Upper lobe of left lung (tissue), 4 donors: ENCODE data around the gene CYP19A1.

Experiments used
- EP300 ChIP-seq, 4 donors: sonication (generic); formaldehyde crosslinking; IDR thresholded peaks; one replicate each; pipeline ENCODE4 v1.5.1; 2017; ENCODE audit warnings: antibody characterized with exemption in 4 of 4, control low read depth in 2 of 4
- POLR2A ChIP-seq, 4 donors: fragments of 450-650 bp; IDR thresholded peaks; one replicate each; pipeline ENCODE4 v1.5.1; 2016 to 2017; ENCODE audit warnings: antibody characterized with exemption in 4 of 4, mild to moderate bottlenecking in 2 of 4
- POLR2AphosphoS5 ChIP-seq, 2 donors: sonication (generic); formaldehyde crosslinking; IDR thresholded peaks; one replicate each; pipeline ENCODE4 v1.5.1; 2017; ENCODE audit warnings: antibody characterized with exemption in 2 of 2
- TF ChIP-seq, protein P1 (sequence below), 6 experiments: fragments of 450-650 bp in 4 of 6; fragments of 200-600 bp in 2 of 6; sonication (generic) in 2 of 6; IDR thresholded peaks; one replicate each; pipeline ENCODE4 v1.5.1; 2016 to 2019; ENCODE audit warnings: antibody characterized with exemption in 6 of 6

DNA sequence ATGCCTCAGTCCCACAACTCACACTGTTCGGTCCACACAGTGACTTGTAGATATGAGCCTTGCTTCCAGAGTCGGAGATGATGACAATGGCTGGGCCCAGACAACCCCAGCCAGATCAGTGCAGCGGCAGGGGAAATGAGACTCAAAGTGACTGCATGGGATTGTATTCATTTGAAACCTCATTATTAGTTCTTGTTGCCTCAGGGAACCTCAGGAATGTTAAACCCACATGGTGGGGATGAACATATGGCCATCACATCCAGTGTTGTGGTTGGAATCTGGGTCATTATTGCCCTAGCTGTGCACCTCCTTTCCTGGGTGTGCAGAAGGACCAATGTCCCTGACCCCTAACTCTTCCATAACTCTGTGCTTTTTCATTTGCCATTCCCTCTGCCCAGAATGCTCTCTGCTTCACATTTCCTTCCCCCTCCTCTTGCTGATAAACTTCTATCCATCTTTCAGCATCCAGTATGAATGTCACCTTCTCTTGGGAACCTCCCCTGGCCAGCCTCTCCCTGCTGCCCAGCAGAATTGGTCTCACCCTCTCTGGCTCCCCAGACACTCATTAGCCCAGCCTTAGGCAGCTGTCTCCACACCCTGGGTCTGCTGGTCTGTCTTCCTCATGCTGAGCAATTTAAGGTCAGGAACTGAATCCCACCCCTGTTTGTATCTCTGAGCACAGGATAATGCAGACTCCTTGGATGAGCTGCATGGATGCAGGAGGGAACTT is 176.7 kb downstream of the CYP19A1 start:
- TF ChIP-seq POLR2A (IDR thresholded peaks at IDR 0.05) (no peak), POLR2AphosphoS5 (IDR thresholded peaks at IDR 0.05) (no peak), EP300 (IDR thresholded peaks at IDR 0.05) (no peak)
- TF ChIP-seq, protein P1, sequence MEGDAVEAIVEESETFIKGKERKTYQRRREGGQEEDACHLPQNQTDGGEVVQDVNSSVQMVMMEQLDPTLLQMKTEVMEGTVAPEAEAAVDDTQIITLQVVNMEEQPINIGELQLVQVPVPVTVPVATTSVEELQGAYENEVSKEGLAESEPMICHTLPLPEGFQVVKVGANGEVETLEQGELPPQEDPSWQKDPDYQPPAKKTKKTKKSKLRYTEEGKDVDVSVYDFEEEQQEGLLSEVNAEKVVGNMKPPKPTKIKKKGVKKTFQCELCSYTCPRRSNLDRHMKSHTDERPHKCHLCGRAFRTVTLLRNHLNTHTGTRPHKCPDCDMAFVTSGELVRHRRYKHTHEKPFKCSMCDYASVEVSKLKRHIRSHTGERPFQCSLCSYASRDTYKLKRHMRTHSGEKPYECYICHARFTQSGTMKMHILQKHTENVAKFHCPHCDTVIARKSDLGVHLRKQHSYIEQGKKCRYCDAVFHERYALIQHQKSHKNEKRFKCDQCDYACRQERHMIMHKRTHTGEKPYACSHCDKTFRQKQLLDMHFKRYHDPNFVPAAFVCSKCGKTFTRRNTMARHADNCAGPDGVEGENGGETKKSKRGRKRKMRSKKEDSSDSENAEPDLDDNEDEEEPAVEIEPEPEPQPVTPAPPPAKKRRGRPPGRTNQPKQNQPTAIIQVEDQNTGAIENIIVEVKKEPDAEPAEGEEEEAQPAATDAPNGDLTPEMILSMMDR (IDR thresholded peaks at IDR 0.05): no peak
